GM11168 (cell line): Measurements from ENCODE around the gene CHD9.
"Not testable (repeated sequence)": the region's sequence is repeated elsewhere in the genome, so short reads cannot be mapped to it uniquely, and the experiment has no call there.

Experiments
- in situ Hi-C: fragments of 300-500 bp; cut with MboI; formaldehyde crosslinking; loops from one replicate; pipeline ENCODE4 v1.12.0; 2022; ENCODE audit warnings: low sequenced_read_pairs; ENCODE audit not compliant: unreplicated experiment

CHD9 gene

GRCh38 chr16:53047515-53047914 is 7.3 kb upstream of the CHD9 start:
- in situ Hi-C loops, result not testable (repeated sequence)

- in situ Hi-C loops, result no loop called here
These were observed 6.5 kb upstream of the CHD9 start for GRCh38 chr16:53048139-53048915.

DNA sequence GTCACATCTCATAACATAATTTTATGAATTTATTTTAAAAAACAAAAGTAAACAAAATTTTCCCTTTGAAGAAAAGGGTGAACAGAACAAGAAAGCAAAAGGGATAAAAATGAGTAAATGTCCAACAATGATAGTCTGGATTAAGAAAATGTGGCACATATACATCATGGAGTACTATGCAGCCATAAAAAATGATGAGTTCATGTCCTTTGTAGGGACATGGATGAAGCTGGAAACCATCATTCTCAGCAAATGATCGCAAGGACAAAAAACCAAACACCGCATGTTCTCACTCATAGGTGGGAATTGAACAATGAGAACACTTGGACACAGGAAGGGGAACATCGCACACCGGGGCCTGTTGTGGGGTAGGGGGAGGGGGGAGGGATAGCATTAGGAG is 3.5 kb upstream of the CHD9 start:
- in situ Hi-C loops, result not testable (repeated sequence)

DNA sequence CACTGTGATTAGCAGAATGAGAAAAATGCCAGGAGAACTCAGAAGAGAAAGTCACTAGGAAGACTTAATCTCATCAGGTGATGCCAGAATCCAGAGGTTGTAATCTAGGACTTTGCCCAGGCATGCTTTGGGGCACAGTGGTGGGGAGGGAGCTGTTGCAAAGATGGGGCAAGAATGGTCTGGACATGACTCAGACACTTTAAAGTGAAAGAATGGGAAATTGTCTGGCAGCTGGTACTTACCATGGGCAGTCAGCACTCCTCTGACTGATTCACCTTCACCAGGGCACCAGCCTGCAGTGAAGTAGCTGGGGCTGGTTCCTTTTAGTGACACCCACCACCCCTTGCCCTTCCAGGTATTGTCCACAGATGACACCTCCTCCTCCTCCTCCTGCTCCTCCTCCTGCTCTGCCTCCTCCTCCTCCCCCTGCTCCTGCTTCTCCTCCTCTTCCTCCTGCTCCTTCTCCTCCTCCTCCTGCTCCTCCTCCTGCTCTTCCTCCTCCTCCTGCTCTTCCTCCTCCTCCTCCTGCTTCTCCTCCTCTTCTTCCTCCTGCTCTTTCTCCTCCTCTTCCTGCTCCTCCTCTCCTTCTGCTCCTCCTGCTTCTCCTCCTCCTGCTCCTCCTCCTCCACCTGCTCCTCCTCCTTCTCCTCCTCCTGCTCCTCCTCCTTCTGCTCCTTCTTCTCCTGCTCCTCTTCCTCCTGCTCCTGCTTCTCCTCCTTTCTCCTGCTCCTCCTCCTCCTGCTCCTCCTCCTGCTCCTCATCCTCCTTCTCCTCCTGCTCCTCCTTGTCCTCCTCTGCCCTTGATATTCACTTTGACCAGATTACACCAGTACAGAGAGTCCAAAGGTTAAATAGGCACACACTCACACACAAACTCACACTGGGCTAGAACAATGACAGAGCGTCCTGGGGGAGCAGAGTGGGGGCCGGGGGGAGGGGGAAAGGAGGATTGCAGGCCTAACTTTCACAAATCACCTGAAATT is 2.0 kb upstream of the CHD9 start, which contains the start of gene CHD9NB:
Gene CHD9NB (minus strand): TSS at position 379 of the 983 bp plus-strand sequence. CDS start 8,739 bp downstream, outside the sequence.
- in situ Hi-C loops, result no loop called here

GRCh38 chr16:53053967-53054669 is 673 bp upstream of the CHD9 start:
- in situ Hi-C loops, result no loop called here

DNA sequence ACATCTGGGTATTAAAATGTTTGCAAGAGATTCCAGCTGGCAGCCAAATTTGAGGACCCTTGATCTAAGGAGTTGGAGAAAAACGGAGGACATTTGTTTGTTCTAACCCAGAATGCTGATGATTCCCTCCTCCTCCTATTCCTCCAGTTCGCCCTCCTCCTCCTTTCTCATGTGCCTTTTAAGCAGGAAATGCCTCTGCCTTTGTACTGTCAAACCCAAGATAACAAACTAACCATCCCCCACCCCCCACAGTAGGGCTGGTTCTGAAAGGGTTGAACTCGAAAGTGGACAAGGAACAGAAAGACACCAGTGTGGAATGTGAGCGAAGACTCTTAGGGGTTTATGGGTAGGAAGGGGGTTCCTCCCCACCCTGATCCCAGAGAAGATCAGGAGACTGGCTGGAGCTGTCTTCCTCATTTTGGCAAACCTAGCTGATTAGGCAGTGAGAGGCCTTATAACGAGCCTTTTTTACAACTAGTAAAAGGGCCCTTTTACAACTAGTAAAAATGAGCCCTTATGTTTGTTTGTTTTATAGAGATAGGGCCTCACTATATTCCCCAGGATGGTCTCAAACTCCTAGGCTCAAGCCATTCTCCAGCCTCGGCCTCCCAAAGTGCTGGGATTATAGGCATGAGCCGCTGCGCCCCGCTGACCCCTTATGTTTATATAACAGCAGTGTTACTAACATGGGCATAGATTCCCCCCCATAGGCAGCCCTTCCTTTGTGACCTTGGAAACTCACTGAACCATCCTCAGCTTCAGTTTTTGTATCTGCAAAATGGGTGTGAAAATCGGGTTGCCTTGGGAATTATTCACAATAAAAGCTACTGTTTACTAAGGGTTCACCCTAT is 975 bp downstream of the CHD9 start:
- in situ Hi-C loops, result loop anchor here (5.0 kb wide), 1 partner anchor 102 kb away; no protein-coding TSS in a partner anchor

GRCh38 chr16:53056392-53056881 is 1.6 kb downstream of the CHD9 start:
- in situ Hi-C loops, result loop anchor here (5.0 kb wide), 1 partner anchor 101 kb away; no protein-coding TSS in a partner anchor

DNA sequence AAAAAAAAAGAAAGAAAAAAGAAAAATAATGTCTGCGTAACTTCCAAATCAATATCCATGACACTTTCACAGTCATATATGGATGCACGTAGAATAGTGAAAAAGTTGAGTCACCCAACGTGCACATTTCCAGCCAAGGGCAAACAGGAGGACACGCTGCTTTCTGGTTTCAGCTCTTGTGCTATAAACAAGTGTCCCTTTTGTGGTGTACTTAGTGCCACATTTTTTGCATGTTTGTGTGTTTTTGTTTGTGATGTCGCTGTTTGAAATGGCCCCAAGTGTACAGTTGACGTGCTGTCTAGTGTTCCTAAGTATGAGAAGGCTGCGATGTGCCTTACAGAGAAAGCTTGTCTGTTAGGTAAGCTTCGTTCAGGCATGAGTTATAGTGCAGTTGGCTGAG is 2.9 kb downstream of the CHD9 start:
- in situ Hi-C loops, result loop anchor here (5.0 kb wide), 1 partner anchor 100 kb away; no protein-coding TSS in a partner anchor

GRCh38 chr16:53058441-53058840 is 3.6 kb downstream of the CHD9 start:
- in situ Hi-C loops, result loop anchor here (5.0 kb wide), 1 partner anchor 99 kb away; no protein-coding TSS in a partner anchor

DNA sequence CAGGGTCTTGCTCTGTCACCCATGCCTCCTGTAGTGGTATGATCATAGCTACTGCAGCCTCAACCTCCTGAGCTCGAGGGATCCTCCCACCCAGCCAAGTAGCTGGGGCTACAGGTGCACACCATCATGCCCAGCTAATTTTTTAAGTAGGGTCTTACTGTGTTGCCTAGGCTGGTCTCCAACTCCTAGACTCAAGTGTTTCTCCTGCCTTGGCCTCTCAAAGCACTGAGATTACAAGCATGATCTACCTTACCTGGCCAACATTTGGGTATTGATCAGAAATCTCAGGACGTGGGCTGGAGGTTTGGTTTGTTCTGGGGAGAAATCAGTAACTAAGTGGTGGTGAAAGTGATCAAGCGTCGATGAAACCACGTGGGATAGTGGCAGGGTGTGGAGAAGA is 4.1 kb downstream of the CHD9 start:
- in situ Hi-C loops, result loop anchor here (5.0 kb wide), 1 partner anchor 98 kb away; no protein-coding TSS in a partner anchor

DNA sequence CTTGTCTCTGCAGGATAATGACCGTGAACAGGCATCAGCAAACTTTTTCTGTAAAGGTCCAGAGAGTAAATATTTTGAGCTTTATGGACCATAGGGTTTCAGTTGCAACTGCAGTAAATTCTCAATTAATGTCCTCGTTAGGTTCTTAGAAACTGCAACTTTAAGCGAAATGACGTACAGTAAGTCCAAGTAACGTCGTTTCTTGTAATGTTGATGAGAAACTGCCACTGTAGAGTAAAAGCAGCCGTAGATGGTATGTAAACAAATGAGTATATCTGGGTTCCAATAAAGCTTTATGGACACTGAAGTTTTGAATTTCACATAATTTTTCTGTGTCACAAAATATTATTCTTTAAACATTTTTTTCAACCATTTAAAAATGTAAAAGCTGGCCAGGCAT is 4.9 kb downstream of the CHD9 start:
- in situ Hi-C loops, result loop anchor here (5.0 kb wide), 2 partner anchors 48 to 98 kb away; no protein-coding TSS in a partner anchor

DNA sequence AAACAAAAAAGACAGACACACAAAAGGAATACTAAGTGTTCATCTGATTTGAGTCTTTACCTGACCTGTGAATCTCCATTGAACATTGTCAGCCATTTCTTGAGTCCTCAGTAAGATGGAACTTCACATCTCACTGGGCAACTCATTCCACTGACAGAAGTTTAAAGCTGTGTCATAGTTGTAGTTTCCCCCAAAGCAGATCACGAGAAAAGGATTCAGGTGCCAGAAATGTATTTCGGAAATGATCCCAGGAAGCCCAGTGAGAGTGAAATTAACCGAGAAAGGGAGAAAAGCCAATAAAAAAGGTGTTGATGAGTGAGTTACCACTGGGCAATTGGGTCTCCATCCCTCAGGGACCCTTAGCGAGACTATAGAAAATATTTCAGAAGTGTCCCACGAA is 6.5 kb downstream of the CHD9 start:
- in situ Hi-C loops, result loop anchor here (5.0 kb wide), 1 partner anchor 46 kb away; no protein-coding TSS in a partner anchor

- in situ Hi-C loops, result loop anchor here (5.0 kb wide), 1 partner anchor 46 kb away; no protein-coding TSS in a partner anchor
These were observed 6.9 kb downstream of the CHD9 start for GRCh38 chr16:53061701-53062159.

DNA sequence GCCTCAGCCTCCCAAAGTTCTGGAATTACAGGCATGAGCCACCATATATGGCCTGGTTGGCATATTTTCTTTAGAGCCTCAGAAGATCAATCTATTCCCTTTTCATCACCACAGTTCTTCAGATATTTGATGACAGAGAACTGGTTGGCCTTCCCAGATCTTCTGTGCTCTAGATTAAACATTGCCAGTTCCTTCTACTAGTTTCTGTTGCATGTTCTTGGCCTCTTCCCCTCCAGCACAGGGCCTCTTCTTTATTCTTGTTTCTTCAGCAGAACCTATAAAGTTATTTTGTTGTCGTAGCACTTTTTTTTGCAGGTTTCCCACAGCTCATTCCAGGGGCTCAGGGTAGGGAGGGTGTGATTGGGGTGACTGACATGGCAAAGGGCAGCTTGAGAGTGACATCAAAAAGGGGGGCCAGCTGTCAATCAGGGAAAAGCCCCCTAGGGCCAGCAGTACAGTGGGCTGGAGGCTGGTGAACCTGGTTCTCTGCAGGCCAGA is 9.3 kb downstream of the CHD9 start:
- in situ Hi-C loops, result loop anchor here (5.0 kb wide), 1 partner anchor 43 kb away; no protein-coding TSS in a partner anchor

GRCh38 chr16:53065461-53066061 is 10.8 kb downstream of the CHD9 start:
- in situ Hi-C loops, result no loop called here

DNA sequence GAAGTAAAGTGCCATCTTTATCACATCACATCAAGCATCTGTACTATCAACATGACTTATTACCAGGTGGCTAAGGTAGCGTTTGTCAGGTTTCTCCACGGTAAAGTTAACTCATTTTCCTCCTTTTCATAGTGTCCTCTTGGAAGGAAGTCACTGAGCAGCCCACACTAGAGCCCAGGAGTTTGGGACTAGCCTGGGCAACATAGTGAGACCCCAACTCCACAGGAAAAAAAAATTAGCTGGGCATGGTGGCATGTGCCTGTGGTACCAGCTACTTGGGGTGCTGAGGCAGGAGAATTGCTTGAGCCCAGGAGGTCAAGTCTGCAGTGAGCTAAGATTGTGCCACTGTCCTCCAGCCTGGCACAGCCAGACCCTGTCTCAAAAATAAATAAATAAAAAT is 12.9 kb downstream of the CHD9 start:
- in situ Hi-C loops, result no loop called here

- in situ Hi-C loops, result no loop called here
These were observed 13.6 kb downstream of the CHD9 start for GRCh38 chr16:53068423-53068833.

GRCh38 chr16:53069772-53070171 is 15.0 kb downstream of the CHD9 start:
- in situ Hi-C loops, result no loop called here
